ENCODE measurements around the gene POLR2A. TPM values are rescaled to one million over a fixed set of nuclear protein-coding genes. Genes with fewer than 3 reads are reported as not detected.

The POLR2A gene
- 98.6 and 101 TPM in 2 replicates for total RNA-seq

DNA sequence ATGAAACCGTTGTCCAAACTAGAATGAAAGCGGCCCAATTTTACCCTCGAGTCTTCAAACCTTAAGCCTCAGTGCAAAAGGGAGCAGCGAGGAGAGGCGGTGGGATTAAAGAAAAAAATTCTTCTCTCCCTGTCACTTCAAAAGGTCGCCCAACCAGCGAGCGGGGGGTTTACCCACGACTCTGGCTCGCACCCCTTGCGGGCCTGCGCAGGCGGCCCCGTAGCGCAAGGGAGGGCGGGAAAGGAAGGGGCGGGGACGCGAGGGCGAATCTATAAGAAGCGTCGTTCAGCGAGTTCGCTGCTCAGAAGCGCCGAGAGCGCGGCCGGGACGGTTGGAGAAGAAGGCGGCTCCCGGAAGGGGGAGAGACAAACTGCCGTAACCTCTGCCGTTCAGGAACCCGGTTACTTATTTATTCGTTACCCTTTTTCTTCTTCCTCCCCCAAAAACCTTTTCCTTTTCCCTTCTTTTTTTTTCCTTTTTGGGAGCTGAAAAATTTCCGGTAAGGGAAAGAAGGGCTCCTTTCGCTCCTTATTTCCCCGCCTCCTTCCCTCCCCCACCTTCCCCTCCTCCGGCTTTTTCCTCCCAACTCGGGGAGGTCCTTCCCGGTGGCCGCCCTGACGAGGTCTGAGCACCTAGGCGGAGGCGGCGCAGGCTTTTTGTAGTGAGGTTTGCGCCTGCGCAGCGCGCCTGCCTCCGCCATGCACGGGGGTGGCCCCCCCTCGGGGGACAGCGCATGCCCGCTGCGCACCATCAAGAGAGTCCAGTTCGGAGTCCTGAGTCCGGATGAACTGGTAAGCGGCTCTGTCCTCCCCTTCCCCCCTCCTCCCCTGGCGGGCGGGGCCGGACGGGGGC is at the start of gene POLR2A:
Gene POLR2A, plus strand, starts transcription at position 300 of the 852 bp plus-strand sequence.

DNA sequence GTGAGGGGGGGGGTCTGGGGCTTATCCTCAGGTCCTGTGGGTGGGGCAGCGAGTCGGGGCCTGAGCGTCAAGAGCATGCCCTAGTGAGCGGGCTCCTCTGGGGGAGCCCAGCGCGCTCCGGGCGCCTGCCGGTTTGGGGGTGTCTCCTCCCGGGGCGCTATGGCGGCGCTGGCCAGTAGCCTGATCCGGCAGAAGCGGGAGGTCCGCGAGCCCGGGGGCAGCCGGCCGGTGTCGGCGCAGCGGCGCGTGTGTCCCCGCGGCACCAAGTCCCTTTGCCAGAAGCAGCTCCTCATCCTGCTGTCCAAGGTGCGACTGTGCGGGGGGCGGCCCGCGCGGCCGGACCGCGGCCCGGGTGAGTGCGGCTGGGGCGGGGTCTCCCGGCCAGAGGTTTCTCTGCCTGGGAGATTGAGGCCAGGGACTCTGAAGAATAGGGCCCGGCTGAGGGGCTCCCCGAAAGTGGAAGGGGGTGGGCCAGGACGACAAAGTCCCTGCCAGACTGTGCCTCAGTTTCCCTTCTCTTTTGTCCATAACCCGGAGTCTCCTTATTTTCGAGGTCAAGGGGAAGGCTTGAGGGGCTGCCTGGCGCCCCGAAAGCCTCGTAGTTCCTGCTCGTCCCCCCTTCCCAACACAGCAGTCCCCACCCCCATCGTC is 44.6 kb upstream of the POLR2A start, which contains the start of gene FGF11:
Gene FGF11, plus strand, starts transcription at position 51 of the 651 bp plus-strand sequence. Its CDS starts 109 bp downstream, at position 160.

DNA sequence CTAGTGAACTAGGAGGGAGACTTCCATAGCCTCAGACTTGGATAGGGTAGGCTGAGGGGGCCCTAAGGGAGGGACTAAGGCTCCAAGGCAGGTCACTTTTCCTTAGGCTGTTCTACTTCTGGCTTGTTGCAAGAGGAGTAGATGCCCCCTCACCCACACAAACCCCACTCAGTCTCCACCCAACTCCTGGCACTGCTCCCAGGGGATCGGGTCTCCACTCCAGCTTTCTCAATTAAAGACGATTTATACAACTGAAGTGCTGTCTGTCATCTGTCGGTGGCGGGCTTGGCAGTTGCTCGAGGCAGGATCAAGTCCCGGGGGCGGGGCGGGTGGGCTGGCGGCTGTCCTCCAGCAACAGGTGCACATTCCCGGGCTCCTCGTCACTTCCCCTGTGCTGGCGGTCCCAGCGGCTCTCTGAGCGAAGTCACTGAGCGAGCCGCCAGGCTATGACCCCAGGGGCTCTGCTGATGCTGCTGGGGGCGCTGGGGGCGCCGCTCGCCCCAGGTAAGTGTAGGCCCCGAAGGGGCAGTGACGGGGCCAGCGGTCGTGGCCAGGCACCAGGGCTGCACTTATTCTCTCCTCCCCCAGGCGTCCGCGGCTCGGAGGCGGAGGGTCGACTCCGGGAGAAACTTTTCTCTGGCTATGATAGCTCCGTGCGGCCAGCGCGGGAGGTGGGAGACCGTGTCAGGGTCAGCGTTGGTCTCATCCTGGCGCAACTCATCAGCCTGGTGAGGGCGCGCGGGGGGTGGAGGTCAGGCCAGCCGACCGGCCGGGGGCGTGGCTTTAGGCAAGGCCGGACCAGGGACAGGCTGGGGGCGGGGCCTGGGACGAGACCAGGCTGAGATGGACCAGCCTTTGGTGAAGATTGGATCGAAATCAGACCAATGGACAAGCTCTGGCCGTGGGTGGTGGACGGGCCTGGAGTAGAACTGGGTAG is 39.2 kb upstream of the POLR2A start, which contains the start of gene CHRNB1:
Gene CHRNB1, plus strand, starts transcription at position 380 of the 937 bp plus-strand sequence. Its CDS starts 67 bp downstream, at position 447.

DNA sequence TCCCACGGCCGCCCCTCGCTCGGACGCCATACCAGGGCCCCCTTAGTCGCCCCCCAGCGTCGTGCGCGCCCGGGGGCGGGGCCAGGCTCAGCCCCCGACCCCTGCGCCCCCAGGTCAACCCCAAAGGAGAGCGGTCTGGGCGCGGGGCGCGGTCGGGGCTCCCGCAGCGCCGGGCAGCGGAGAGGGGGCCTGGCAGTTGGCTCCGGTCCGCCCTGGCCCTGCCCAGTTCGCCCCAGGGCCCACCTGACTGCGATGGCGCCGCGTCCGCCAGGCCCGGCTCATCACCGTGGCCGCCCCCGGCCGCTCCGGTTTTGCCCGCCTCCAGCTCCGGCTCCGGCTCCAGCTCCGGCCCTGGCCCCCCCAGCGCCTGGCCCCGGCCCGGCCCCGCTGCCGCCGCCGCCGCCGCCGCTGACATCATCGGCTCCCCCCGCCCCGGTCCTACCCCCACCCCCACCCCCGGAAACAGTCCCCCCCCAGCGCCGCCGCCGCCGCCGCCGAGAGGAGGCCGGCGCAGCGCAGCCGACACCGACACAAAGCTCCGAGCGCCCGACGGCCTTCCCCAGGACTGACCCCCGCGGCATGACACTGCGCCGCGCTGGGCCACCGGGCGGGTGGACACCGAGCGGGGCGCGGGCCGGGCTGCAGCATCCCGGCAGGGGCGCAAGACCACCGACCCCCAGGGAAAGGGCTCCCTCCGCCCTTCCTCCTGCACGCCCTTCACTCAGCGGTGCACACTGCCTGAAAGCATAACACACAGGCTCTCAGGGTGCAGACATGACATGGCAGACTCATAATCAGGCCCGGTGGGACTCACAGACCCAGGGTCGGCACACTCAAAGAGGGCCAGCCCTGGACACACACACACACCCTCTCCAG is 4.7 kb upstream of the POLR2A start, which contains the start of gene ZBTB4:
Gene ZBTB4, minus strand, starts transcription at position 419 of the 876 bp plus-strand sequence. CDS start 12,830 bp downstream, outside the sequence.

DNA sequence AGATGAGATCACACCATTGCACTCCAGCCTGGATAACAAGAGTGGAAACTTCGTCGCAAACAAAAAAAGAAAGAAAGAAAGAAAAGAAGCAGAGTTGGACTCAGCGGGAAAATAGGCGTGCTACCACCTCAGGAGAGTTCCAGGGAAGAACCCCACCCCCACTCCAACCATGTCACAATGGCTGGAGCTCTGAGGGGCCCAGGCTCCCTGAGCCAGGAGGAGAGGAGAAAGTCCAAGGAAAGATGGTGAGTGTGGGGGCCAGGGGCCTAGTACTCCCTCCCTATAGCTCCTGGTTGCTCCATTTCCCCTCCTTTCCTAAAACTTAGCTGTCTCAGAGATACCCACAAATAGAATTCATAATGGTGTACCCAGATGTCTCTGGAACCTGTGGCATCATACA is 2.9 kb upstream of the POLR2A start, which contains the start of gene SLC35G6:
Gene SLC35G6, plus strand, starts transcription at position 172 of the 400 bp plus-strand sequence. Its CDS starts 71 bp downstream, at position 243.

DNA sequence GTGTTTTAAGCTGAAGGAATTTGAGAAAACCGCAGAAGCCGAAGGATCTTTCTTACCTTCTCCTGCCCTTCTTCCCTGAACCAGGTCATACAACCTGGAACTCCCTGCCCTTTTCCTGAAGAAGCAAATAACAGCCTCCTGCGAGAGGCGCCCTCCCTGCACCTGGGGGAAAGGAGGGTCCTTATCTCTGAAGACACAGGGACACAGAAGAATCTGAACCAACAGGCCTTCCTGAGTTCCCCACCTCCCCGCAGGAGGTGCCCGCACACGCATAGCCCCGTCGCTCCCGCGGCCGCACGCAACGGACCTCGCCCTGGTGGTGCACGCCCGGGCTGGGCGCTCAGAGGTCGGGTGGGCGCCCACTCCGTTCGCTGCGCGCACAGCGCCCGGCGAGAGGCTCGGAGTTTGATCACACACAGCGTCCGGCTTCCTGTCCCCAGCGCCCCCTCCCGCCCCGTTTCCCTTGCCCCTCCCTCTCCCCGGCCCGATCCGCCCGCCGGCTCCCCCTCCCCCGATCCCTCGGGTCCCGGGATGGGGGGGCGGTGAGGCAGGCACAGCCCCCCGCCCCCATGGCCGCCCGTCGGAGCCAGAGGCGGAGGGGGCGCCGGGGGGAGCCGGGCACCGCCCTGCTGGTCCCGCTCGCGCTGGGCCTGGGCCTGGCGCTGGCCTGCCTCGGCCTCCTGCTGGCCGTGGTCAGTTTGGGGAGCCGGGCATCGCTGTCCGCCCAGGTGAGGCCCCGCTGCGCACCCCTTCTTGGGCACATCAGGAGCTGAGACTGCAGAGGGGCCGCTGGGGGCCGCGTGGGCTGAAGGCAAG is 64.6 kb downstream of the POLR2A start, which contains the start of gene TNFSF12:
Gene TNFSF12, plus strand, starts transcription at position 474 of the 816 bp plus-strand sequence. Its CDS starts 96 bp downstream, at position 570.

Other genes starting within 250 kb of the POLR2A start
- gene DVL2, start 249.8 kb upstream of the POLR2A start, total RNA-seq, result 69.3 and 76.5 TPM in 2 replicates
- gene PHF23, start 244.9 kb upstream of the POLR2A start, total RNA-seq, result 33.3 and 34.9 TPM in 2 replicates
- gene GABARAP, start 241.9 kb upstream of the POLR2A start, total RNA-seq, result 172 and 209 TPM in 2 replicates
- gene CTDNEP1, start 232.6 kb upstream of the POLR2A start, total RNA-seq, result 17.6 and 35.4 TPM in 2 replicates
- 29.7 and 35.6 TPM in 2 replicates for gene ELP5, start 232.2 kb upstream of the POLR2A start, total RNA-seq
- gene CLDN7, start 221.9 kb upstream of the POLR2A start, total RNA-seq, result 3.5 and 8.2 TPM in 2 replicates
- gene SLC2A4, start 202.6 kb upstream of the POLR2A start, total RNA-seq, result 0.13 and 0.19 TPM in 2 replicates
- not detected in 2 replicates for gene YBX2, start 189.7 kb upstream of the POLR2A start, total RNA-seq
- 541 and 738 TPM in 2 replicates for gene EIF5A, start 176.7 kb upstream of the POLR2A start, total RNA-seq
- gene GPS2, start 169.0 kb upstream of the POLR2A start, total RNA-seq, result 33.6 and 40.6 TPM in 2 replicates
- gene NEURL4, start 155.0 kb upstream of the POLR2A start, total RNA-seq, result 14.2 and 18.9 TPM in 2 replicates
- 0.56 and 2.2 TPM in 2 replicates for gene ACAP1, start 147.8 kb upstream of the POLR2A start, total RNA-seq
- 5.8 and 5.9 TPM in 2 replicates for gene KCTD11, start 132.2 kb upstream of the POLR2A start, total RNA-seq
- gene TMEM95, start 129.2 kb upstream of the POLR2A start, total RNA-seq, result not detected in 2 replicates
- gene TNK1, start 103.3 kb upstream of the POLR2A start, total RNA-seq, result not detected in 2 replicates
- 18.6 and 25.4 TPM in 2 replicates for gene PLSCR3, start 89.8 kb upstream of the POLR2A start, total RNA-seq
- gene TMEM256, start 80.3 kb upstream of the POLR2A start, total RNA-seq, result 55.4 and 82.8 TPM in 2 replicates
- 2.5 and 6.7 TPM in 2 replicates for gene NLGN2, start 76.5 kb upstream of the POLR2A start, total RNA-seq
- not detected in 2 replicates for gene SPEM1, start 64.0 kb upstream of the POLR2A start, total RNA-seq
- not detected in 2 replicates for gene SPEM2, start 58.8 kb upstream of the POLR2A start, total RNA-seq
- gene SPEM3, start 55.5 kb upstream of the POLR2A start, total RNA-seq, result not detected in 2 replicates
- gene TMEM102, start 48.9 kb upstream of the POLR2A start, total RNA-seq, result 2.4 and 3.2 TPM in 2 replicates
- 0.13 and 0.19 TPM in 2 replicates for gene FGF11, start 44.9 kb upstream of the POLR2A start, total RNA-seq
- 6.6 and 7.6 TPM in 2 replicates for gene CHRNB1, start 39.3 kb upstream of the POLR2A start, total RNA-seq
- gene ZBTB4, start 4.7 kb upstream of the POLR2A start, total RNA-seq, result 18.2 and 23.6 TPM in 2 replicates
- gene SLC35G6, start 2.9 kb upstream of the POLR2A start, total RNA-seq, result not detected in 2 replicates
- 9.2 and 21.8 TPM in 2 replicates for gene TNFSF12, start 64.7 kb downstream of the POLR2A start, total RNA-seq
- gene TNFSF13, start 74.4 kb downstream of the POLR2A start, total RNA-seq, result 3.4 and 4.1 TPM in 2 replicates
- gene SENP3, start 77.6 kb downstream of the POLR2A start, total RNA-seq, result 55.3 and 71.7 TPM in 2 replicates
- 47.7 and 75.6 TPM in 2 replicates for gene CD68, start 95.3 kb downstream of the POLR2A start, total RNA-seq
- gene MPDU1, start 99.5 kb downstream of the POLR2A start, total RNA-seq, result 41.5 and 57.2 TPM in 2 replicates
- 0.19 and 0.26 TPM in 2 replicates for gene SOX15, start 105.7 kb downstream of the POLR2A start, total RNA-seq
- gene FXR2, start 130.5 kb downstream of the POLR2A start, total RNA-seq, result 45.9 and 56.7 TPM in 2 replicates
- gene SAT2, start 143.5 kb downstream of the POLR2A start, total RNA-seq, result 45.6 and 50.5 TPM in 2 replicates
- gene SHBG, start 145.8 kb downstream of the POLR2A start, total RNA-seq, result 0.26 and 0.50 TPM in 2 replicates
- under 0.01 TPM in 2 replicates for gene ATP1B2, start 166.6 kb downstream of the POLR2A start, total RNA-seq
- gene TP53, start 203.1 kb downstream of the POLR2A start, total RNA-seq, result 14.1 and 19.5 TPM in 2 replicates
- 3.3 and 4.9 TPM in 2 replicates for gene WRAP53, start 204.1 kb downstream of the POLR2A start, total RNA-seq
- gene EFNB3, start 220.8 kb downstream of the POLR2A start, total RNA-seq, result under 0.01 and 0.12 TPM in 2 replicates
- gene DNAH2, start 233.4 kb downstream of the POLR2A start, total RNA-seq, result 0.12 and 0.13 TPM in 2 replicates